GM21529 (cell line): ENCODE measurements around the gene TRPC4AP.
"Not testable (repeated sequence)": the region's sequence is repeated elsewhere in the genome, so short reads cannot be mapped to it uniquely, and the experiment has no call there.

Experiments
- ATAC-seq: cut with Tn5 transposase; IDR thresholded peaks from one replicate; pipeline ENCODE4 v1.9.1; 2021; ENCODE audit not compliant: unreplicated experiment

TRPC4AP gene

GRCh38 chr20:35059612-35060011 lies 33.0 kb downstream of the TRPC4AP start:
- ATAC-seq = no peak

DNA sequence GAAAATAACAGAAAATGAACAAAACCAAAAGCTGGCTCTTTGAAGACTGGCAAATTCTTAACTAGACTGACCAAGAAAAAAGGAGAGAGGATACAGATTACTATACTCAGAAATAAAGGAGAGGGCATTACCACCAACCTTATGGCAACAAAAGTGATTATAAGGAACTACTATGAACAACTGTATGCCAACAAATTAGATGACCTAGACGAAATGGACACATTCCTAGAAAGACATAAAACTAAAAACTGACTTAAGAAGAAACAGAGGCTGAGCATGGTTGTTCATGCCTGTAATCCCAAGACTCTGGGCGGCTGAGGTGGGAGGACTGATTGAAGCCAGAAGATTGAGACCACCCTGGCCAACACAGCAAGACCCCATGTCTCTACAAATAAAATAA lies 33.5 kb downstream of the TRPC4AP start:
- ATAC-seq = no peak

GRCh38 chr20:35055445-35056276 lies 36.9 kb downstream of the TRPC4AP start:
- ATAC-seq = no peak

DNA sequence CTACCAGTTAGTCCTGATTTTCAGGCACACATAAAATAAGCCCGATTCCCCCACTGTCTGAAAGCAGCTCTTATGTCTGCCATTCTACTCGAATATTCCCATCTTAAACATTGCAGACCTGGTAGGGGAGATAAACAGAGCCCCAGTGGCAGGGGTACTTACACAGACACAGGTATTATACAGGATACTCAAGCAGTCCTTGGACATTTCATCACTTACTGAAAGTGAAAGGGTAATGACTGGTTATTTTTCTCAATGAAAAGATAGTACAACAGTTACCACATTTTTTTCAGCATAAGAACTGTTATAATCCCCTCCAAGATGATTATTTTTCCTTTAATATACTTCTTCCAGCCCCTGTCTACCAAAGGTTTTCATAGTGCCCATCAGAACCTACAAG lies 37.8 kb downstream of the TRPC4AP start:
- no peak for ATAC-seq

- ATAC-seq = not testable (repeated sequence)
Measured at GRCh38 chr20:35052616-35053015, 40.0 kb downstream of the TRPC4AP start.

DNA sequence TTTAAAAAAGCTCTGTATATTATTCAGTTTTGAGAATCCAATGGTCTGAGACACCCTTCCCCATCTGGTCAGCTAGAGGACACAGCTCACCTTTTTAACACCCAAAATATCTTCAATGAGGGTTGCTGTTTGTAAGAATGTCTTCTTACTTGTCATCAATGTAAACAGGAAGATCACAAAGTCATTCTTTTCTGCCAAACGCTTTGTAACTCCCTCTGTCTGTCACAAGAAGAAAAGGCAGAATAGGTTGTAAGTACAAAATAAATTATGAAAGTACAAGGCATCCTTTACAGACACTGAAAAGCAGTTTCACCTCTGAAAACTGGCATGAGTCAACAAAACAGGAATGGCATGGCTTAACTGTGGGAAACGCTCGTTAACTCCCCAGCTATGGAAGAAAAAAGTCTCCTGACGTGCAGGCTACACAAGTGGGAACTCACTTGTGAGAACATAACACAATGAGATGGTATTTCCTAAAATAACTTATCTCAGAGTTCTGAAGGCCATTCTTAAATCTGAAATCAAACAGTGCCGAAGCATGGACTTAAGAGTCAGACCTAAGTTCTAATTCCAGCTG lies 42.7 kb downstream of the TRPC4AP start:
- no peak for ATAC-seq

DNA sequence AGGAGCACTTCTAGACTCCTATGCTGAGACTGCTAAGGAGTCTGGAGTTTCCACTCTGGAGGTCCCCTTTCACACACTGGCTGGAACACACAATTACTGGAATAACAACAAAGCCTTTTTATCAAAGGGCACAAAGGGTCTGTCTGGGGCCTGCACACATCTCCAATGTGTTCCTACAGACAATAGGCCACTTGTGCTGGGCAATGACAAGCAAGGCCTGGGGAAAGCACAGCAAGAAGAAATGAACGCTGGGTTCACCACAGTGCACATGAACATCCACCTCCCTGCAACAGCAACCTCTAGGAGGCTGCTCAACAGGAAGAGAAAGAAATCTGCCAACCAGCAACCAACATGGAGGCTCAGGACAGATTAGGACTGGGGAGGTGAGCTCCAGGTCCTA lies 43.9 kb downstream of the TRPC4AP start:
- no peak for ATAC-seq

GRCh38 chr20:35042268-35042667 lies 50.3 kb downstream of the TRPC4AP start:
- ATAC-seq = no peak

DNA sequence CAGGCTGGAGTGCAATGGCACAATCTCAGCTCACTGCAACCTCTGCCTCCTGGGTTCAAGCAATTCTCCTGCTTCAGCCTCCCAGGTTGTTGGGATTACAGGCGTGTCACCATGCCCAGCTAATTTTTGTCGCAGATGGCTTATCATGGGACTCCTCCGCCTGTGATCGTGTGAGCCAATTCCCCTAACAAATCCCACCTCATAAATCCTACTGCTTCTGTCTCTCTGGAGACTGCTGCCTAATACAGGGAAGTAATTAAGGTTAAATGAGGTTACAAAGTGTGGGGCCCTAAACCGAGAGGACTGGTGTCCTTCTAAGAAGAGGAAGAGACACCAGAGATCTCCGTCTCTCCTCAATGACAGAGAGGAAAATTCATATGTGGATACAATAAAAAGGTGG lies 52.0 kb downstream of the TRPC4AP start:
- no peak for ATAC-seq

DNA sequence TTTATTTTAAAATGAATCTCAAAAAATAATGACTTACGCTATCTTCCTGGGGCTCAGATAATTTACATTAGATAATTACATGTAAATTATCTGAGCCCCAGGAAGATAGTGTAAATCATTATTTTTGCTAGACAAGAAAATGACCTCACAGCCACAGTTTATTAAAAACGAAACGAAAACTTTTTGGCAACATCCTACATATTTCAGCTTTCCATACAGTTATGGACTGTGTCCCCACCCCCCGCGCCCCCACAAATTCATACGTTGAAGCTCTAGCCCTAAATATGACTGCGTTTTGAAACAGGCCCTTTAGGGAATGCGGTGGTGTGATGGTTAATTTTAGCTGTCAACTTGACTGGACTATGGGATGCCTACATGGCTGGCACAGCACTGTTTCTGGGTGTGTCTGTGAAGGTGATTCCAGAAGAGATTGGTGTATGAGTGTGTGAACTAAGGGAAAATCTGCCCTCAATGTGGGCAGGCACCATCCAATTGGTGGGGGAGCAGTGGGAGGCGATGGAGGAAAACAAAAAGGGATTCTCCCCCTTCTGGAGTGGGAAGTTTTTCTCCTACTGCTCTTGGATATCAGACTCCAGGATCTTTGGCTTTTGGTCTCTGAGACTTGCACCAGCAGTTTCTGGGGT lies 52.6 kb downstream of the TRPC4AP start:
- no peak for ATAC-seq

DNA sequence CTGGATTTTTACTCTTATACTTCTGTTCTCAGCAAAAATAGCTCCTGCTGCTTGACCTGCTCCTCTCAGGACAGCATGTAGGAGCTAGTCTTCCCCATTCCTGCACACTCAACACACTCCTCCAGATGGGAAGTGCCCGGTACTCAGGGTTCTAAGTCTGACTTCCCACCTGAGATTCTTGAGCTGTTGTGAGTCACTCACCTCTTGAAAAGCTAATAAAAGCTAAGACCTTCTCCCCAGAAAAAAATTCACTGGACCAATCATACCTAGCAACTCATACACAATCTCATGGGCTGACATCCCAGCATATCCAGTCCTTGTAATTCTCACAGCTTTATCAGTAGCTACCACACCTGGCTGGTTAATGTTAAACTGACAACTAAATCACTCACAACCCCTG lies 53.5 kb downstream of the TRPC4AP start:
- no peak for ATAC-seq

DNA sequence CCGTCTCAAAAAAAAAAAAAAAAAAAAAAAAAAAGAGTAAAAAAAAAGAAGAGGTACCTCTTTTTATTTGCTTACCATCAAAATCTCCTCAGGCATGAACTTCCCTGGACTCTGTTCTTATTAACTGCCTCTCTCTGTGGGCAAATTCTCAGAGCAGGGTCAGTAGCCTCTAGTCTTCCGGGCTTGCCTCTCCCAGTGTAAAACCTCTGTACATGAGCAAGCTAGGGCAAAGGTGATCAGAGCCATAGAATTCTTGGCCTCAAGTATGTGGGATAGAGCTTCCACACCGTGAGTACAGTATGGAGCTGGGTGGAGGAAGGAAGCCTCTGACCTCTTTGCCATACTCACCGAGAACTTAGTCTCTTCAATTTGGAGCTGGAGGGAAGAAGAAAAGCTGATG lies 58.5 kb downstream of the TRPC4AP start:
- no peak for ATAC-seq

DNA sequence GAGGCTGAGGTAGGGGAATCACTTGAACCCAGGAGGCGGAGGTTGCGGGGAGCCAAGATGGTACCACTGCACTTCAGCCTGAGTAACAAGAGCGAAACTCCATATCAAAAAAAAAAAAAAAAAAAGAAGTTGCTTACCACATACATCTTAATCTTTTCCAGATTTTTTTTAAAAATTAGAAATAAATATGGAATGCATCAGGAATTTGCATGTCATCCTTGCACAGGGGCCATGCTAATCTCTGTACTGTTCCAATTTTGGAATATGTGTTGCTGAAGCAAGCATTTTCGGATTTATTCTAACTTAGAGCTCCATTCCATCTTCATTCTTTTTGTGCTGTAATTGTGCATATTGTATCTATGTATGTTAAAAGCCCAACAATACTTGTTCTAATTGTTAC lies 62.5 kb downstream of the TRPC4AP start:
- ATAC-seq = no peak

- ATAC-seq = no peak
Measured at GRCh38 chr20:35027301-35027700, 65.3 kb downstream of the TRPC4AP start.

GRCh38 chr20:35025116-35025515 lies 67.5 kb downstream of the TRPC4AP start:
- ATAC-seq = no peak

DNA sequence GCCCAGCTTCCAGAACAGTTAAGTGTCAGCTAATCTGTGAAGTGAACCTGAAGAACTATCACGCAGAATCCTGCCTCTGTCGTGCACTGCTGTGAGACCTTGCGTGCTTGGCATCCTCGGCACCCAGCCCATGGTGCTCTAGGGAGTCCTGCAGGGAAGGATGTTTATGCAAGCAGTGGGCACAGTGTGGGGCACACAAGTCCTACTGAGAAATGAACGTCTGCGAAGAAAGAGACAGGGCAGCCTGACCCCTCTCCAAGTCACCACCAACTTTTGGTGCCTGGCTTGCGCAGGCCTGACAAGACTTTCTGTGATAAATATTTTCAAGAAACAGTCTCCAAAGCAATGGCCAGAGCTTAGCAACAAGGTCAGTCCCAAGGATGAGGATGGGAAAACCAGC lies 69.0 kb downstream of the TRPC4AP start:
- no peak for ATAC-seq

- ATAC-seq = no peak
Measured at GRCh38 chr20:35021831-35022230, 70.8 kb downstream of the TRPC4AP start.

DNA sequence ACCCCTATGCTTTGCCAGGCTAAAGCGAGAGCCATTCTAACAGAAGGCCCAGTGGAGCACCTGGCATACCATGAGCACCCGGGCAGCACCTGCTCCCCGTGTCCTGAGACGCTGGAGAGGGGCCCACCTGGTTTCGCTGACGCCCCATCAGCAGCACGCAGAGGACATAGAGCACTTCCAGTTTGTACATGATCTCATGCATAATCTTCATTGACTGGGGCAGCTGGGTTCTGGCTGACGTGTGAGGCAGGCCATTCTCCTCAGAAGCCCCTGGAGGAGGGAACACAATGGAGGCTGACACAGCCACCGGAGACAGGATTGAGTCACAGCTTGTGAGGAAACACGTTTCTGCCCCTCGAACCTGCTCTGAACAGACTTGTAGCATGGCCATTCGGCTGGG lies 71.5 kb downstream of the TRPC4AP start:
- no peak for ATAC-seq

- ATAC-seq = no peak
Measured at GRCh38 chr20:35020108-35020928, 72.3 kb downstream of the TRPC4AP start.

- no peak for ATAC-seq
Measured at GRCh38 chr20:35018590-35019371, 73.8 kb downstream of the TRPC4AP start.
